Activated CD4-positive, alpha-beta T cell treated with anti-CD3 and anti-CD28 coated beads, Interleukin-10, Interleukin-2, amounts not matched to agents 100 ng/mL and 50 ng/mL, durations not matched to agents 16 hours and 8 hours (primary cell): ENCODE data around the gene TDRD12.
"Not testable (repeated sequence)": the region's sequence is repeated elsewhere in the genome, so short reads cannot be mapped to it uniquely, and the experiment has no call there.

ENCODE experiments used
- DNase-seq: peaks from one replicate; pipeline ENCODE4 v3.0.0-alpha.2; 2020

Gene TDRD12

GRCh38 chr19:32833388-32833787 is 113.8 kb downstream of the TDRD12 start:
- not testable (repeated sequence) for DNase-seq

DNA sequence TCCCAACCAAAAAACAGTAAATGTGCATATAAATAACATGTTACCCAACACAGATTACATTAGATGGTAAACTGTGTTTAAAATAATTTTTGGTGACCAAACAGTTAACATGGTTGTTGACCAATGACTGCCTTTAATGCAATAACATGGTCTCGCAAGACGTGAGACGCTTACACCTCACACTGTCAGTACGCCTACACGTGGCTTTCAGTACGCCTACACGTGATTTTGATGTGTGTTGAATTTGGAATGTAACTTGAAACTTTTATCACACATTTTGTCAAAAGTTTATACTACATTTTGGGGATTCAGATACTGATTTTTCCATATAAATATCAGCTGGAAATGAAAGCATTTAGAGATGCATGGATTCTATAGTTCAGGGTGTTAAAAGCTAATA is 118.0 kb downstream of the TDRD12 start:
- DNase-seq, result no peak

DNA sequence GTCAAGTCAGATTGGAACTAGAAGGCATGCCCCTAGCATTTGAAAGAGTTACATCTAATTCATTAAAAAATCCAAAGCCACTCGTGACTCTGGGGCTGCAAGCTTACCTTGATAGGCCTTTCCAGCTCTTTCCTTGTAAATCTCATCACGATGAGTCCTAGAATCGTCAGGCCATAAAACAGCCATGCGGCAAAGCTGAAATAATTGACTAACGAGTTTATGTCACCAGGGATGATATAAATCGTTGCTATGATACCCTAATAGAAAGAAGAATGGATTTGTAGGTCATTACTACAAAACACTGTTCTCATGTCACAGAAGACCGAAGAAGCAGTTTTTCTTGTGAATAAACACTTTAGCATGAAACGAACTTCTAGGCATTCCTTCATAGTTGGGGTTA is 122.5 kb downstream of the TDRD12 start:
- no peak for DNase-seq

- no peak for DNase-seq
Measured at GRCh38 chr19:32843716-32844245, 124.2 kb downstream of the TDRD12 start.

- not testable (repeated sequence) for DNase-seq
Measured at GRCh38 chr19:32848035-32848434, 128.5 kb downstream of the TDRD12 start.

DNA sequence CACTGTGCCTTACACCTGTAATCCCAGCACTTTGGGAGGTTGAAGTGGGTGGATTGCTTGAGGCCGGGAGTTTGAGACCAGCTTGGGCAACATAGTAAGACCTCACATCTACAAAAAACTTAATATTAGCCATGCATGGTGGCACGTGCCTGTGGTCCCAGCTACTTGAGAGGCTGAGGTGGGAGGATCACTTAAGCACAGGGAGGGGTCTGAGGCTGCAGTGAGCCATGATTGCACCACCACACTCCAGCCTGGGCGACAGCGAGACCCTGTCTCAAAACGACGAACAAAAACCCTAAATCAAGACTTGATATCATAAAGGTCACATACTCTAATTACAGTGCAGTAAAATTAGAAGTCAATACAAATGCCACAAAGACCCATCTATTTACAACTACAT is 132.6 kb downstream of the TDRD12 start:
- no peak for DNase-seq

GRCh38 chr19:32856818-32857217 is 137.3 kb downstream of the TDRD12 start:
- not testable (repeated sequence) for DNase-seq

DNA sequence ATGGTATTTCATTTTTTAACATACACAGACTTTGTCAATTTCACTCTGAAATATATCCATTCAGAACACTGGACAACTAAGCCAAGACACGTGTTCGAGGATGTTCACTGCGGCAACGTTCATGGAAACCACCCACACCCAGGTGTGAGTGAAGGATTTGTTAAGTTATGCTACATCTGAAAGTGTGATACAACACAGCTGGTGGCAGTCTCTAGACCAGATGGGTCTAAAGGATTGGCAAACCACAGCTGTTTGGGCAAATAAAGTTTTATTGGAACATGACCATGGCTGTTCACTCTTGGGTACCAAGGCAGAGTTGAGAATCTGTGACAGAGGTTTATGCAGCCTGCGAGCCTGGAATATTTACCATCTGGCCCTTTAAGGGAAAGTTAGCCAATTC is 138.0 kb downstream of the TDRD12 start:
- no peak for DNase-seq

- DNase-seq, result no peak
Measured at GRCh38 chr19:32858155-32858554, 138.6 kb downstream of the TDRD12 start.

DNA sequence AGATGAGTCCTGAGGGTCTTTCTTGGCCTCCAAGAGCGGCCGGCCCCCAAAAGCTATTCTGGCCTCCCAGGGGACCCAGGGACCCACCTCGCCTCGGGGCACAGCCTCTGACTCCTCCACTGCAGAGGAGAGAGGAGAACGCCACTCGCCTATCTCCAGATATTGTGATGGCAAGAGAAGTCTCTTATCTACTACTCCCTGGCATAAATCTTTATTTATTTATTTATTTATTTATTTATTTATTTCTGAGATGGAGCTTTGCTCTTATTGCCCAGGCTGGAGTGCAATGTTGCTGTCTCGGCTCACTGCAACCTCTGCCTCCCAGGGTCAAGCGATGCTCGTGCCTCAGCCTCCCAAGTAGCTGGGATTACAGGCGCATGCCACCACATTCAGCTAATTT is 139.0 kb downstream of the TDRD12 start:
- DNase-seq, result no peak

GRCh38 chr19:32859591-32859990 is 140.0 kb downstream of the TDRD12 start:
- no peak for DNase-seq

DNA sequence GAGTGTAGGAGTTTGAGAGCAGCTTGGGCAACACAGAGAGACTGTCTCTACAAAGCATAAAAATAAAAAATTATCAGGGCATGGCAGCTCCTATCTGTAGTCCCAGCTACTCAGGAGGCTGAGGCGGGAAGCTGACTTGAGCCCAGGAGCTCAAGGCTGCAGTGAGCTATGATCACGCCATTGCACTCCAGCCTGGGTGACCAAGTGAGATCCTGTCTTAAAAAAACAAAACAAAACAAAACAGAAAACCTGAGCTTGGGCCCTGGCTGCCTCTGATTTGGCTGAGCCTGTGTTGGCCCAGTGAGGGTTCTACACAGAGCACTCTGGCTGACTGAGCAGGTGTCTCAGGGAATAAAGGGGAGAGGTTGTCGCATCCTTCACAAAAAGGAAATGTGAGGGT is 142.0 kb downstream of the TDRD12 start:
- no peak for DNase-seq

- DNase-seq, result no peak
Measured at GRCh38 chr19:32862173-32862572, 142.6 kb downstream of the TDRD12 start.

DNA sequence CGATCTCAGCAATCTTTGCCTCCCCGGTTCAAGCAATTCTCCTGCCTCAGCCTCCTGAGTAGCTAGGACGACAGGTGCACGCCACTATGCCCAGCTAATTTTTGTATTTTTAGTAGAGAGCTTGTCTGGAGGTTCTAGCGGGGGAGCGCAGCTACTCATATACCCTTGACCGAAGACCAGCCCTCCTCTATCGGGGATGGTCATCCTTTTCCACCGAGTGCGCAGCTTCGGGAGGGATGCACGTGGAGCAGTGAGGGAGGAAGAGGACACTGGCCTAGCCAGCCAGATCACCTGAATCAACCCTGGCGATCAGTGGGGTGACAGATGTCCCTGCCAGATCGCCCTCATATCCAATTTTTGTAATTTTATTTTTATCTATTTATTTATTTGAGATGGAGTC is 143.2 kb downstream of the TDRD12 start:
- DNase-seq, result no peak

- no peak for DNase-seq
Measured at GRCh38 chr19:32863301-32863700, 143.7 kb downstream of the TDRD12 start.

DNA sequence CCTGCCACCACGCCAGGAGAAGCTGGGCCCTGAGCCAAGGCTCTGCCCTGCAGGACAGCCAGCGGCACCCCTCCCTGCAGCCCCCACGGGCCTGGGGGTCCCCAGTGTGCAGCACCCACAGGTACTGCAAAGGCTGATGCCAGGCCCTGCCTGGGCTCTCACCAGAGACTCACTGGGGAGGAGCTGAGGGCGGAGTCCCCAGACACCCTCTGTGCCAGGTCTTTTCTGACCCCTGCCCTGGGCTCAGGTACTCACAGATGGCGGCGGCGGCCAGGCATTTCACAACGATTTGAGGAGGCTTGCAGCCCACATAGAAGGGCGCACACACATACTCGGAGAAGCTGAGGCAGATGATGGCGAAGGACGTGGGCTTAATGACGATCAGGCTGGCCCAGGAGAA is 144.3 kb downstream of the TDRD12 start:
- DNase-seq, result no peak

DNA sequence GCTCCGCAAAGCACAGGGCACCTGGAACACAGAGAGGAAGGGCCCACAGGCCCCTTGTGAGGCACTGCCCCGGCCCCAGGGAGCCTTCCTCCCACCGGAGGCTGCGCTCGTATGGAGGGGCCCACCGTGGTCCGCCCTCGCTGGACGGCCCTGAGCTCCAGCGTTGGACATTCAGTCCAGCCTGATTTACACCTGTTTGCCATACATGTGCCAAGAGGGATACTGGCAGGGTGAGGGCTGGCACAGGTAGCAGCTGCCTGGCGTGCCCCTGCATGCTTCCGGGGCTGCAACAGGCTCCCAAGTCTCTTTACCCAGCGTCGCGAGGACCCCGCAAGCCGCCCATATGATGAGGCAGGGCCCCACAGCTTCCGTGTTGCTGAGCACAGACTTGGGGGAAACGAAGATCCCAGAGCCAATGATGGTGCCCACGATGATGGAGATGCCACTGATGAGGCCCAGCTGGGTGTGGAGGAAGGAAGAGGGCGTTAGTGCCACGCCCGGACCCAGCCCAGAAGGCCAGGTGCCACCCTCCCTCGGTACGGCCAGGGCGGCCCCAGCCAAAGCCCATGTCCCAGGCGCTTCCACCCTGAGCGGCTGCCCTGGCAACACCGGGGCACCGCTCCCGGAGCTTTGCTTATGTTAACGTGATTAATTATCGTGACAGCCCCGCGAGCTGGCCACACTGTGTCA is 144.9 kb downstream of the TDRD12 start:
- DNase-seq, result no peak

GRCh38 chr19:32865326-32865725 is 145.8 kb downstream of the TDRD12 start:
- no peak for DNase-seq

DNA sequence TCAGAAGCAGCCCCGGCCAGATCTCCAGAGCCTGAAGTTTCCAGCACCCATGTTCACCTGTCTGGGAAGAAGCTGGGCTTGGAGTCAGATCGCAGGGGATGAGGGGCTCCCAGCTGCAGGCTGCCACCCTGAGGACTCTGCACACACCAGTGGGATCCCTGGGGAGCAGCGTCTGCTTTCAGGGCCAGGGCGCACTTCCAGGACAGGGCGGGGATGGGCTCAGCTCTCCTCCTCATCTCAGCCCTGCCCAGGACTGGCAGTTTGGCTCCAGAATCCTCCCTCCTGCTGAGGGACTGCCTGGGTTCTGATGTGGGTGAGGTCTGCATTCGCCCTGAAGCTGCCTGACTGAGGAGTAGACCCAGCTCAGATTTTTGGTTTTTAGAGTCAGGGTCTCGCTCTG is 146.5 kb downstream of the TDRD12 start:
- DNase-seq, result no peak

DNA sequence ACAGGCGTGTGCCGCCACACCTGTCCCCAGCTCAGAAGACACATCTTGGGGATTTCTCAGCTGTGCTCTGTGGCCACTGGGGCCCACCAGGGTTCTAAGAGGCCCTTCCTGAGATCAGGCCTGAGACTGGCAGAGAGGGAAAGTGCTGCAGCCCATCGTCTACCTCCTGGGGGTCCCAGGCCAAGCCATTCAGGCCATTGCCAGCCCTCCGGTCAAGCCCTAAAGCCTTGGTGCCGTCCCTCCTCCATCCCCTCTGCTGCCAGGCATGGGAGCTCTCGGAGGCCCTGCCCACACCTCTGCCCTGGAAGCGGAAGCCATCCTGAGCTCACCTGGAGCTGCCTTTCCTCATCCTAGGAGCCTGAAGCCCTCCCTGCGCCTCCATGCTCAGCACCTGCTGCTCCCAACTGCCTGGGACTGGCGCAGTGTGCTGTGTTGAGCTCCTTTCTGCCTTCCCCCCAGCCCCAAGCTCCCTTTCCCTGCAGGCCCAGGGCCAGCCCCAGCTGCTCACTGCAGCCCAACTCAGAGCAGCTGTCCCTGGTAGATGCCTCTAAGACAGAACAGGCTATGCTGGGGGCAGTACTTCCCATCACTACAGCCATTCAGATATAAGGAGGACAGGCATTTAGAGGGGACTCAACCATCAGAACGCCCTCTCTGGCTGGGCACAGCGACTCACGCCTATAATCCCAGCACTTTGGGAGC is 147.1 kb downstream of the TDRD12 start:
- DNase-seq, result no peak

DNA sequence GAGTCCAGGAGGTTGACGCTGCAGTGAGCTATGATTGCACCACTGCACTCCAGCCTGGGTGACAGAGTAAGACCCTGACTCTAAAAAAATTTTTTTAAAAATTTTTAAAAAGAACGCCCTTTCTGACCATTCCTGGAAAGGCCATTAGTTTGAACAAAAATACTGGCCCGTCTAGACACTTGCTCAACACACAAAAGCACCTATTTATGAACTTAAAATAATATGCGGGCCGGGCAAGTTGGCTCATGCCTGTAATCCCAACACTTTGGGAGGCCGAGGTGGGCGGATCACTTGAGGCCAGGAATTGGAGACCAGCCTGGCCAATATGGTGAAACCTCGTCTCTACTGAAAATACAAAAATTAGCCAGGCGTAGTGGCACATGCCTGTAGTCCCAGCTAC is 147.9 kb downstream of the TDRD12 start:
- DNase-seq, result not testable (repeated sequence)

DNA sequence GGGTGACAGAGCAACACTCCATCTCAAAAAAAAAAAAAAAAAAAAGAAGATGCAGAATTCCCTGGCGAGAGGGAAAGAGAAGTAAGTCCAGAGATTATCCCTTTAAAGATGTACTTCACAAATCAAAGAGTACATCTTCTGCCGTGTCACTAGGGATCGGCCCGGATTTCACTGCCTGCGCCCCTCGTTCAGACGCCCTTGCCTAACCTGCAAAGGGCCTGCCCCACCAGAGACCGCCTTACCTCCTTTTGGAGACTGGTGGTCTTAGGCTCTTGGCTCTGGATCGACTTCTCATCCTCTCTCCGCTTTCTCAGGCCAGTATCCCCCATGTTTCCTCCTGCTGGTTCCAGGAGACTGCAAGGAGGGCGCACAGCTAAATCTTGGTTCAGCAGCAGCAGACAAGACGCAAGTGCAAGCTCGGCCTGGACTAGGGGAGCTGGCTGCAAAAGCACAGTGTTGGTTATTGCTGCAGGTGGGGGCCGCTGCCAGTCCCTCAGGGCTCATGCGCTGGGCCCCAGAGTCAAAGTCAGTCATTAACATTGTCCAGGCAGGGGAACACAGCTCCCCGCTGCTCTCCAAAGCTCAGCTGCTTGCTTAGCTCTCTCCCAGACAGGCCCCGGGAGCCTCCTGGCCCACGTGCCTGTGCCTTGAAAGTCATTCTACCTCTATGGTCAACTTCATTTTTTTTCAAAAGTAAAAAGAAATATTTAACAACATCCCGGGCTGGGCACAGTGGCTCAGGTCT is 148.8 kb downstream of the TDRD12 start:
- DNase-seq, result no peak

DNA sequence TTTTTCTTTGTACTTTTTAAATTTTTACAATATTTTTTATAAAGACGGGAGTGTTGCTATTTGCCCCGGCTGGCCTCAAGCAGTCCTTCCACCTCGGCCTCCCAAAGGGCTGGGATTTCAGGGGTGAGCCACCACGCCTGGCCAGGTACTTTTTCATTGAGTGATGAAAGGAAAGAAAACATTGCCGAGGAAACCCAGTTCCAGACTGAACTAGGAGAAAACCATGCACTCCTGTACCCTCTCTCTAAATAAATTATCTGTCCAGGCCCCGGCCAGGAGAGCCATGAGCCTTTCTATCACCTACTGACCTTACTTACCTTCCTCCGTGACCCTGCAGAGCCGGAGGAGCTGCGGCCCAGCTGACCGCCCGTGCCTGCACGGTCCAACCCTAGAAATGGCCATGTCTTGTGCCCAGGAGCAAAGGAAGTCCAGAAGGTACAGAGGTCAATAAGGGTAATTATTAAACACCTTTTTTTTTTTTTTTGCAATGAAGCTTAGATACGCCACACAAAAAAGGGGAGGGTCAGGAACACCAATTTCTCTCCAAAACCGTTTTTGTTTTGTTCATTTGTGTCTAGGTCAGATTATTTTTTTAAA is 149.9 kb downstream of the TDRD12 start, which contains the start of gene SLC7A9:
Gene SLC7A9, minus strand, starts transcription at position 399 of the 597 bp plus-strand sequence. CDS start 1,233 bp downstream, outside the sequence.
- DNase-seq, result no peak
